Right atrium auricular region (tissue), 2 donors: ENCODE results near the gene CCDC102B. TPM values are rescaled to one million over a fixed set of nuclear protein-coding genes. Genes with fewer than 3 reads are reported as not detected.
"Not testable (repeated sequence)": the region's sequence is repeated elsewhere in the genome, so short reads cannot be mapped to it uniquely, and the experiment has no call there.

Experiments used
- DNase-seq: peaks from one replicate; pipeline ENCODE4 v3.0.0-alpha.2; 2019; ENCODE audit warnings: low spot score
- H3K27ac ChIP-seq, 2 donors: fragments of 200-600 bp; sonication (generic); 1 replicate in 1 of 2; 2 replicates in 1 of 2; pipeline ENCODE4 v1.5.1; 2016 to 2019
- H3K27me3 ChIP-seq, 2 donors: fragments of 200-600 bp; sonication (generic); one replicate each; pipeline versions ENCODE4 v1.5.1 to v1.6.0; 2017 to 2019
- H3K36me3 ChIP-seq: fragments of 200-600 bp; sonication (generic); one replicate; pipeline ENCODE4 v1.5.1; 2016
- H3K4me1 ChIP-seq, 2 donors: fragments of 200-600 bp; sonication (generic); one replicate each; pipeline versions ENCODE4 v1.5.1 to v1.6.0; 2017 to 2019
- H3K4me3 ChIP-seq, 2 donors: fragments of 200-600 bp; sonication (generic); 1 replicate in 1 of 2; 2 replicates in 1 of 2; pipeline ENCODE4 v1.5.1; 2017 to 2019; ENCODE audit warnings: mild to moderate bottlenecking in 1 of 2, moderate library complexity in 1 of 2
- H3K9me3 ChIP-seq, 2 donors: fragments of 200-600 bp; sonication (generic); one replicate each; pipeline ENCODE4 v1.5.1; 2019
- total RNA-seq, 2 donors: library from RNA; depleted of rRNA; stranded (reverse); fragments of >200 nt; gene quantifications; one replicate each; pipeline ENCODE4 v1.1.0, GENCODE V29; 2016
- TF ChIP-seq, protein P1 (sequence below), 2 donors: fragments of 200-600 bp; sonication (generic); IDR thresholded peaks; one replicate each; pipeline ENCODE4 v1.5.1; 2019; ENCODE audit warnings: antibody characterized with exemption in 2 of 2

The CCDC102B gene
- total RNA-seq, 2 donors from 2014 or later = 2.5 to 5.9 TPM

DNA sequence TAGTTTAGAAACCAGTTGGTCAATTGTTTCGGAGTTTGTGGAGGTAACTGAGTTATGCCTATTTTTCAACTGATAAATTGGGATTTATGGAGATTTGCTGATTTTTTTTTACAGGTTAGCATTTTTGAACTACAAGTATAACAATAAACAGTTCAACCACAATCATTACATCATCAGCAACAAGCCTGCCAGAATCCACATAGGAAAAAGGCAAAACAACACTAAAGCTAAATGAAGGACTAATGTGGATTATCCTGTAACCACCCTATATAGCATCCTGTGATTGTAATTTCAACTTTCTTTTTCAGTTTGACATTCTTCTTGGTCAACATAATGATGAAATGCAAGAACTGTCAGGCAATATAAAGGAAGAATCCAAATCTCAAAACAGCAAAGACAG lies 76.5 kb downstream of the CCDC102B start:
- no peak for DNase-seq
- no peaks in the 10 kb centered on the region for H3K36me3 ChIP-seq
- H3K27me3 ChIP-seq = no peaks in the 10 kb centered on the region
- no peaks in the 10 kb centered on the region for H3K4me1 ChIP-seq
- no peaks in the 10 kb centered on the region for H3K9me3 ChIP-seq
- H3K4me3 ChIP-seq = no peak overlapping the region
- no peak overlapping the region for H3K27ac ChIP-seq
- TF ChIP-seq, protein P1, sequence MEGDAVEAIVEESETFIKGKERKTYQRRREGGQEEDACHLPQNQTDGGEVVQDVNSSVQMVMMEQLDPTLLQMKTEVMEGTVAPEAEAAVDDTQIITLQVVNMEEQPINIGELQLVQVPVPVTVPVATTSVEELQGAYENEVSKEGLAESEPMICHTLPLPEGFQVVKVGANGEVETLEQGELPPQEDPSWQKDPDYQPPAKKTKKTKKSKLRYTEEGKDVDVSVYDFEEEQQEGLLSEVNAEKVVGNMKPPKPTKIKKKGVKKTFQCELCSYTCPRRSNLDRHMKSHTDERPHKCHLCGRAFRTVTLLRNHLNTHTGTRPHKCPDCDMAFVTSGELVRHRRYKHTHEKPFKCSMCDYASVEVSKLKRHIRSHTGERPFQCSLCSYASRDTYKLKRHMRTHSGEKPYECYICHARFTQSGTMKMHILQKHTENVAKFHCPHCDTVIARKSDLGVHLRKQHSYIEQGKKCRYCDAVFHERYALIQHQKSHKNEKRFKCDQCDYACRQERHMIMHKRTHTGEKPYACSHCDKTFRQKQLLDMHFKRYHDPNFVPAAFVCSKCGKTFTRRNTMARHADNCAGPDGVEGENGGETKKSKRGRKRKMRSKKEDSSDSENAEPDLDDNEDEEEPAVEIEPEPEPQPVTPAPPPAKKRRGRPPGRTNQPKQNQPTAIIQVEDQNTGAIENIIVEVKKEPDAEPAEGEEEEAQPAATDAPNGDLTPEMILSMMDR (IDR thresholded peaks at IDR 0.05) = no peak

DNA sequence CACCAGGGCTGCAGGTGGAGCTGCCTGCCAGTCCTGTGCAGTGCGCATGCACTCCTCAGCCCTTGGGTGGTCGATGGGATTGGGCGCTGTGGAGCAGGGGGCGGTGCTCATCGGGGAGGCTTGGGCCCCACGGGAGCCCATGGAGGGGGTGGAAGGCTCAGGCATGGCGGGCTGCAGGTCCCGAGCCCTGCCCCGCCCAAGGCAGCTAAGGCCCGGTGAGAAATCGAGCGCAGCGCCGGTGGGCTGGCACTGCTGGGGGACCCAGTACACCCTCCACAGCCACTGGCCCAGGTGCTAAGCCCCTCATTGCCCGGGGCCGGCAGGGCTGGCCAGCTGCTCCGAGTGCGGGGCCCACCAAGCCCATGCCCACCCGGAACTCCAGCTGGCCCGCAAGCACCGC lies 82.1 kb downstream of the CCDC102B start:
- not testable (repeated sequence) for H3K27me3 ChIP-seq, H3K27ac ChIP-seq, H3K4me3 ChIP-seq, H3K9me3 ChIP-seq, H3K4me1 ChIP-seq, H3K36me3 ChIP-seq, DNase-seq

DNA sequence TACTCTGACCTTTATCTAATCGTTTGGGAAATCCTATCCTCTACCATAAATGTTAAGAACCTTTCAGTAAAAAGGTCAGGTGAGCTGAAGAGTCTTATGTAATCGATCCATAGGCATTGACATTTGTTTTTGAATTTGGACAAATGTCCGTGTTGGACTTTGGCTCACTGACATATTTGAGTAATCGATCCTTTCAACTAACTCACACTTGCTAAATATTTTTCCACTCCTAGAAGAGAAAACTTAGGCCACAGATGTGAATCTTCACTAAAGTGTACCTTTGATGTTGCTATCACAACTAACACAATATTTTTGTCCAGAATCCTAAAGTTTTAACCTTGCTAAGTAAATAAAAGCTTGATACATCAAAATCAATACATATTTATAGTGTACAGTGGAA lies 89.5 kb downstream of the CCDC102B start:
- TF ChIP-seq, protein P1 (IDR thresholded peaks at IDR 0.05) = no peak
- H3K27me3 ChIP-seq = no peaks in the 10 kb centered on the region
- no peak for DNase-seq

DNA sequence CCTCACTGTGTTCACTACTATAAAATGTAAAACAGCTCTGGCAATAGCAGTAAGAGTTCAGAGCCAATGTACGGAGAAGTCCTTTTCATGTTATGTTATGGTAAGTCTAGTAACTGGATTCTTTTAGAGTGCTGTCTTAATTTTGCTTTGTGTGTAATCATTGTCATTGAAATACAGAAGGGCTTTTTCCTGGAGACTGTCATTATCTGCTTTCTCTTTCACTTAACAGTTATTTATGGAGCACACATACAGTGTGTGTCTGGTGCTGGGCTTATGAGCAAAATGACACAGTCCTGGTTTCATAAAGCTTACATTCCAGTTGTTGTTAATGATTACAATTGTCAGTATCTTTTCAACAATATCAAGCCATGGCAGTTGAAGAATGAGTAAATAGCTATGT lies 95.5 kb downstream of the CCDC102B start:
- H3K27me3 ChIP-seq = no peaks in the 10 kb centered on the region
- H3K36me3 ChIP-seq = no peaks in the 10 kb centered on the region
- no peak overlapping the region for H3K27ac ChIP-seq
- no peak for DNase-seq
- TF ChIP-seq, protein P1 (IDR thresholded peaks at IDR 0.05) = no peak
- H3K4me3 ChIP-seq = no peak overlapping the region
- no peaks in the 10 kb centered on the region for H3K9me3 ChIP-seq
- H3K4me1 ChIP-seq = no peaks in the 10 kb centered on the region

More for the DNA sequence above, 89.5 kb downstream of the CCDC102B start:
- no peaks in the 10 kb centered on the region for H3K9me3 ChIP-seq
- no peak overlapping the region for H3K27ac ChIP-seq
- no peaks in the 10 kb centered on the region for H3K36me3 ChIP-seq
- no peaks in the 10 kb centered on the region for H3K4me1 ChIP-seq
- no peak overlapping the region for H3K4me3 ChIP-seq

DNA sequence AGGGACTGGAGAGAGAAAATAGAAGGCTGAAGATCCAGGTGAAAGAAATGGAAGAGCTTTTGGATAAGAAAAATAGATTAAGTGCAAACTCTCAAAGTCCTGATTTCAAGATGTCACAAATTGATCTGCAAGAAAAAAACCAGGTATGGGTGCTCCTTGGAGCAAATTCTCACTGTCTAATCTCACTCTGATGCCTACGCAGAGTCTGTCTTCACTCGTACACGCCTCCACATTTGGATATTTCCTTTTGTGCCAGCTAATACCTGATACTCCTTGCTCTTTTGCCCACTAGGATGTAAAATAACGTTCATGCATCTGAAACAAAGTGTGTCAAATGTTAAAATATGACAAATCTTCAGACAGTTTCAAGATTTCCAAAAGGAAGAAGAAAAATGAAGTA lies 99.4 kb downstream of the CCDC102B start:
- no peaks in the 10 kb centered on the region for H3K4me1 ChIP-seq
- no peaks in the 10 kb centered on the region for H3K27me3 ChIP-seq
- TF ChIP-seq, protein P1 (IDR thresholded peaks at IDR 0.05) = no peak
- no peaks in the 10 kb centered on the region for H3K9me3 ChIP-seq
- no peak overlapping the region for H3K27ac ChIP-seq
- H3K4me3 ChIP-seq = no peak overlapping the region
- no peaks in the 10 kb centered on the region for H3K36me3 ChIP-seq
- no peak for DNase-seq

DNA sequence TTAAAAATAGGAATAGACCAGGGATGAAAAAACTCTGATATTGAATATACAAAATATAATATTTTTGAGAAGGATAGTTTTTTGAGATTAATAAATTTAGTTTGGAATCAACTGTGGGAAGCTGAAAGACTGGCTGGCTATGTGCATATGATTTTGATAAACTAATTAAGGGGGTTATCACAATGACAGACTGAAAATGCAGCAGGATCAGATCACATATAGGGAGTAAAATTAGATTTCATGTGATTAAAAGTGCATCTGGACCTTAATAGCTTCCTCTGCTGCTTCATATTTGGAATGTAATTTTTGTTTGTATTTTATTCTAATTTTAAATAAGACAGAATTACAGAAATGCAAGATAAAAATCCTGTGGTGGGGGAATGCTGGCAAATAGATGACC lies 111.7 kb downstream of the CCDC102B start:
- H3K4me3 ChIP-seq = no peak overlapping the region
- H3K27me3 ChIP-seq = no peaks in the 10 kb centered on the region
- no peaks in the 10 kb centered on the region for H3K4me1 ChIP-seq
- H3K9me3 ChIP-seq = no peaks in the 10 kb centered on the region
- TF ChIP-seq, protein P1 (IDR thresholded peaks at IDR 0.05) = no peak
- no peak for DNase-seq
- no peak overlapping the region for H3K27ac ChIP-seq
- H3K36me3 ChIP-seq = no peaks in the 10 kb centered on the region
